Upper lobe of left lung (tissue), 6 donors: Measurements from ENCODE around the gene DCN. TPM values are rescaled to one million over a fixed set of nuclear protein-coding genes. Genes with fewer than 3 reads are reported as not detected.

ENCODE experiments used
- ATAC-seq, 2 donors: fragments of 200-7000 bp; cut with Tn5 transposase; one replicate each; pipeline ENCODE4 v1.9.1; 2022; ENCODE audit warnings: mild to moderate bottlenecking in 2 of 2, moderate library complexity in 2 of 2; ENCODE audit not compliant: low FRiP score in 2 of 2
- DNase-seq, 2 donors: peaks; one replicate each; pipeline ENCODE4 v3.0.0-alpha.2; 2019 to 2020
- H3K27ac ChIP-seq, 4 donors: fragments of 200-600 bp; sonication (generic); one replicate each; pipeline ENCODE4 v1.5.1; 2016 to 2019
- H3K27me3 ChIP-seq, 4 donors: fragments of 200-600 bp; sonication (generic); one replicate each; pipeline ENCODE4 v1.5.1; 2017 to 2019
- H3K36me3 ChIP-seq, 4 donors: fragments of 200-600 bp; sonication (generic); one replicate each; pipeline ENCODE4 v1.5.1; 2016 to 2019
- H3K4me1 ChIP-seq, 4 donors: fragments of 200-600 bp; sonication (generic); one replicate each; pipeline ENCODE4 v1.5.1; 2018 to 2019
- H3K4me3 ChIP-seq, 4 donors: fragments of 200-600 bp; sonication (generic); one replicate each; pipeline ENCODE4 v1.5.1; 2017 to 2019; ENCODE audit warnings: mild to moderate bottlenecking in 2 of 4, moderate library complexity in 1 of 4
- H3K9me3 ChIP-seq, 4 donors: fragments of 200-600 bp; sonication (generic); one replicate each; pipeline ENCODE4 v1.5.1; 2018 to 2019
- EP300 ChIP-seq, 4 donors: sonication (generic); formaldehyde crosslinking; IDR thresholded peaks; one replicate each; pipeline ENCODE4 v1.5.1; 2017; ENCODE audit warnings: antibody characterized with exemption in 4 of 4, control low read depth in 2 of 4
- POLR2A ChIP-seq, 4 donors: fragments of 450-650 bp; IDR thresholded peaks; one replicate each; pipeline ENCODE4 v1.5.1; 2016 to 2017; ENCODE audit warnings: antibody characterized with exemption in 4 of 4, mild to moderate bottlenecking in 2 of 4
- POLR2AphosphoS5 ChIP-seq, 2 donors: sonication (generic); formaldehyde crosslinking; IDR thresholded peaks; one replicate each; pipeline ENCODE4 v1.5.1; 2017; ENCODE audit warnings: antibody characterized with exemption in 2 of 2
- WGBS, 2 donors: methylation state at CpG; one replicate each; pipeline ENCODE4 v1.1.5; 2017 to 2018; 5-methylcytosine and 5-hydroxymethylcytosine counted together
- total RNA-seq, 6 donors: library from RNA; depleted of rRNA in 4 of 6; stranded (reverse); fragments of >200 nt in 4 of 6; gene quantifications; one replicate each; pipeline versions ENCODE4 v1.1.0 to v1.2.1, GENCODE V29; 2016 to 2021
- TF ChIP-seq, protein P1 (sequence below), 6 experiments: fragments of 450-650 bp in 4 of 6; fragments of 200-600 bp in 2 of 6; sonication (generic) in 2 of 6; IDR thresholded peaks; one replicate each; pipeline ENCODE4 v1.5.1; 2016 to 2019; ENCODE audit warnings: antibody characterized with exemption in 6 of 6
- donor health status: DM: no; HTN: no; CAD: no; lungs with moderate emphysema.
- donor health status: DM: no; HTN: yes; CAD: no; lungs with severe emphysema.

DCN gene
- total RNA-seq, 6 donors from 2014 or later, result 163 to 1,140 (median 478) TPM

DNA sequence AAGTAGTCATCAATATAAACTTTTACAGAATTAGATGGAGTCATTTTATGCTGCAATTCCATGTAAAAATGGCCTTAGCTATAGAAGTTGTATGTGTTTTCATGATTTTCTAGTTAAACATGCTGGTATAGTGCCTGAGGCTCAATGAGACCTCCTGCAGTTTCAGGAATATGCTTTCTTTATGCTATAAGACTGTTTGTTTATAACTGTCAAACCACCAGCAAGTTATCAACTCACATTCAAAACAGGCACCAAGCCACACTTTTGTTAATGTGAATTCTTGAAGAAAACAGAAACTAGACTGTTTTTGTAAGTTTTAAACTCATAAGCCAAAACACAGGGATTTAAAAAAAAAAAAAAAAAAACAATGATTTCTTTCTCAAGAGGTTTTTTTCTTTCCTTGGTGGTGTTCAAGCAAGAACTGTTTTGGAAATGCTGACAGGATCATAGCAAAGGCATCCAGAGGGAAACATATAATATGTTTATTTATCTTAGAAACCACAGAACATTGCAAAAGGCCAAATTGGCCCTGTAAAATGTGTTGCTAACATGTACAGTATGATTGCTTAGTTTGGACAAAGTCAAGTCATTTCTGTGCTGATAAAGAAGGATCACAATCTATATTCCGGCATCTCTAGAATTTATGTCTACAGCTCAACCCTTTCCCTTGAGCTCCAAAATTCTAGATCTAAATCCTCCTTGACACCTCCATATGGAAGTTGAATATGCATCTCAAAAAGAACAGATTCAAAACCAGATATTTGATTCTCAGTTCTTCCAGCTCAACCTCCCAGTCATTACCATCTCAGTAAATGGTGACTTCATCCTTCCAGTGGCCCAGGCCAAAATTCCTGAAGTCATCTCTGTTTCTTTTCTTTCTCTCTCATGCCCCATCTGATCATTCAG is 42.3 kb downstream of the DCN start:
- 81 to 89% methylated on average over 1 of the region's 1 CpG for WGBS, 2 donors
- ATAC-seq, result peak; percentile 63 to 87

DNA sequence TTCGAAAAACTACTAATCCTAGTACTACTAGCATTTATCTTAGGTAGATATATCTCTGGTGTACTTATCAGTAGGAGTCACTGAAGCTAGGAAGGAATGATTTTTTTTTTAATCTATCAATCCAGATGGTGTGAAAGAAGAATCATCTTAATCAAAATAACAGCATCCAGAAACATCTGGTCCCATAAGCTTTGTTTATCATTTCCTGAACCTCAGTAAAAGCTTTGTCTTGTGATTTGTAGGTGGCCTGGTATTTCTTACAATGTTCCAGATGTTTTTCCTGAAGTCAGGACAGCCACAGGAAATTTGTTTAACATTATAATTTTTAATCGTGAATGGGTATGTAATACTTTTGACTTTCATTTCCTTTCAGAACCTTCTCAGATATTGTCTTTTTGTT is 43.3 kb downstream of the DCN start:
- Histone ChIP-seq H3K27me3 (no peaks in the 10 kb centered on the region), H3K4me1 (no peaks in the 10 kb centered on the region), H3K36me3 (no peaks in the 10 kb centered on the region), H3K4me3 (no peak overlapping the region), H3K27ac (peak overlapping the region in 1 of 4 donors; percentile 0), H3K9me3 (no peaks in the 10 kb centered on the region)
- no peak for DNase-seq
- TF ChIP-seq POLR2A (IDR thresholded peaks at IDR 0.05) (no peak), POLR2AphosphoS5 (IDR thresholded peaks at IDR 0.05) (no peak), EP300 (IDR thresholded peaks at IDR 0.05) (no peak)
- TF ChIP-seq, protein P1, sequence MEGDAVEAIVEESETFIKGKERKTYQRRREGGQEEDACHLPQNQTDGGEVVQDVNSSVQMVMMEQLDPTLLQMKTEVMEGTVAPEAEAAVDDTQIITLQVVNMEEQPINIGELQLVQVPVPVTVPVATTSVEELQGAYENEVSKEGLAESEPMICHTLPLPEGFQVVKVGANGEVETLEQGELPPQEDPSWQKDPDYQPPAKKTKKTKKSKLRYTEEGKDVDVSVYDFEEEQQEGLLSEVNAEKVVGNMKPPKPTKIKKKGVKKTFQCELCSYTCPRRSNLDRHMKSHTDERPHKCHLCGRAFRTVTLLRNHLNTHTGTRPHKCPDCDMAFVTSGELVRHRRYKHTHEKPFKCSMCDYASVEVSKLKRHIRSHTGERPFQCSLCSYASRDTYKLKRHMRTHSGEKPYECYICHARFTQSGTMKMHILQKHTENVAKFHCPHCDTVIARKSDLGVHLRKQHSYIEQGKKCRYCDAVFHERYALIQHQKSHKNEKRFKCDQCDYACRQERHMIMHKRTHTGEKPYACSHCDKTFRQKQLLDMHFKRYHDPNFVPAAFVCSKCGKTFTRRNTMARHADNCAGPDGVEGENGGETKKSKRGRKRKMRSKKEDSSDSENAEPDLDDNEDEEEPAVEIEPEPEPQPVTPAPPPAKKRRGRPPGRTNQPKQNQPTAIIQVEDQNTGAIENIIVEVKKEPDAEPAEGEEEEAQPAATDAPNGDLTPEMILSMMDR (IDR thresholded peaks at IDR 0.05), result no peak
- 40 to 46% methylated on average over 2 of the region's 2 CpGs for WGBS, 2 donors
- no peak for ATAC-seq

More for the DNA sequence above, 42.3 kb downstream of the DCN start:
- H3K36me3 ChIP-seq, result no peaks in the 10 kb centered on the region
- peak overlapping the region in 1 of 4 donors; percentile 24 for H3K27ac ChIP-seq
- H3K27me3 ChIP-seq, result no peaks in the 10 kb centered on the region
- no peaks in the 10 kb centered on the region for H3K4me1 ChIP-seq
- TF ChIP-seq POLR2AphosphoS5 (IDR thresholded peaks at IDR 0.05) (peak in 1 of 2 donors; percentile 30), EP300 (IDR thresholded peaks at IDR 0.05) (no peak)
- H3K4me3 ChIP-seq, result no peak overlapping the region
- no peaks in the 10 kb centered on the region for H3K9me3 ChIP-seq
- no peak for DNase-seq

DNA sequence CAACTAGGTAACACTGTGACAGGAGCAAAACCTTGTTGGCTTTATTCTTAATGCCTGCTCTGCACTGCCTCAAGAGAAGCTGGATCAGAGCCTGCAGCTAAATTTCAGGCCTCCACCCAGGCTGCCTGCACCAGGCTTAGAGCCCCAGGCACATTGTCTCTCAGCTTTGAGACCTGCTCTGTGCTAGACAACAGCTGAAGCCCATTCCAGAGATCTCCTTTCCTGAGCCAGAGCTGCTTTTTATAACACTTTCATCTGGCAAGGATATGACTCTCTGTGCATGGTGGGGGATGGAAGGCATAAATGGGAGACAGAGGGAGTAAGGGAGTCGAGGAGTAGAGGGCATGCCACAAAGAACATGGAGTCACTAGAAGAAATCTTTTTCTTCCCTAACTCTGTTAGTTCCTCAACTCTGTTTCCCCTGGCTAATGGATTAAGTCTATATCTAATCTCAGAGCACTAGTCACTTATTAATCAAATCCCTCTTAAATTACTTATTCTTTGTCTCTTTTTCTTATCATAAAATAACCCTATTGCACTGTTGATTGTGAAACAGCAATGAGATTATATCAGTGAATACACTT is 44.2 kb downstream of the DCN start:
- DNase-seq (no peak), ATAC-seq (peak in 1 of 2 donors; percentile 5)
- H3K9me3 ChIP-seq, result no peaks in the 10 kb centered on the region
- H3K27me3 ChIP-seq, result no peaks in the 10 kb centered on the region
- peak overlapping the region in 1 of 4 donors; percentile 0 for H3K27ac ChIP-seq
- TF ChIP-seq EP300 (IDR thresholded peaks at IDR 0.05) (no peak), POLR2A (IDR thresholded peaks at IDR 0.05) (no peak), POLR2AphosphoS5 (IDR thresholded peaks at IDR 0.05) (no peak)
- TF ChIP-seq, protein P1 (IDR thresholded peaks at IDR 0.05), result no peak
- no peak overlapping the region for H3K4me3 ChIP-seq
- 38 to 50% methylated on average over 1 of the region's 1 CpG for WGBS, 2 donors
- H3K4me1 ChIP-seq, result no peaks in the 10 kb centered on the region
- no peaks in the 10 kb centered on the region for H3K36me3 ChIP-seq

DNA sequence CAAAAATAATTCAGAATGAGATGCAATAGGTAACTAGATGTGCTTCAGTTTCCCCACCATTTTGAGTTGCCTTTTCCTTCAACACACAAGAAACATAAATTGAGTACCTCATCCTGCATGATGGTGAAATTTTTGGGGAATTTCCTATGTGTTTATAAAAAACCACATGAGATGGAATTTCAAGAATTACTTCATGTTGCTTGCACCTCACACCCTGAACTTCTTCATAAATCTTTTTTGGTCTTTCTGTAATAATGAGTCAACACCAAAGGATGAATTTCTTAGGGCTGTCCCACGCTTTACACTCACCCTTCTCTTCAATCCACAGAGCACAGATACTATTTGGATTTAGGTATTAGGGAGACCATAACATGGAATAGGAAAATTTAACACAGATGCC is 48.7 kb downstream of the DCN start:
- no peak overlapping the region for H3K27ac ChIP-seq
- ATAC-seq (peak in 1 of 2 donors; percentile 49), DNase-seq (no peak)
- no peak overlapping the region for H3K4me3 ChIP-seq
- TF ChIP-seq EP300 (IDR thresholded peaks at IDR 0.05) (no peak), POLR2A (IDR thresholded peaks at IDR 0.05) (no peak), POLR2AphosphoS5 (IDR thresholded peaks at IDR 0.05) (no peak)
- TF ChIP-seq, protein P1 (IDR thresholded peaks at IDR 0.05), result no peak
- H3K36me3 ChIP-seq, result no peaks in the 10 kb centered on the region
- WGBS, 2 donors, result 77 to 85% methylated on average over 1 of the region's 1 CpG
- H3K27me3 ChIP-seq, result no peaks in the 10 kb centered on the region
- H3K4me1 ChIP-seq, result no peaks in the 10 kb centered on the region
- no peaks in the 10 kb centered on the region for H3K9me3 ChIP-seq

DNA sequence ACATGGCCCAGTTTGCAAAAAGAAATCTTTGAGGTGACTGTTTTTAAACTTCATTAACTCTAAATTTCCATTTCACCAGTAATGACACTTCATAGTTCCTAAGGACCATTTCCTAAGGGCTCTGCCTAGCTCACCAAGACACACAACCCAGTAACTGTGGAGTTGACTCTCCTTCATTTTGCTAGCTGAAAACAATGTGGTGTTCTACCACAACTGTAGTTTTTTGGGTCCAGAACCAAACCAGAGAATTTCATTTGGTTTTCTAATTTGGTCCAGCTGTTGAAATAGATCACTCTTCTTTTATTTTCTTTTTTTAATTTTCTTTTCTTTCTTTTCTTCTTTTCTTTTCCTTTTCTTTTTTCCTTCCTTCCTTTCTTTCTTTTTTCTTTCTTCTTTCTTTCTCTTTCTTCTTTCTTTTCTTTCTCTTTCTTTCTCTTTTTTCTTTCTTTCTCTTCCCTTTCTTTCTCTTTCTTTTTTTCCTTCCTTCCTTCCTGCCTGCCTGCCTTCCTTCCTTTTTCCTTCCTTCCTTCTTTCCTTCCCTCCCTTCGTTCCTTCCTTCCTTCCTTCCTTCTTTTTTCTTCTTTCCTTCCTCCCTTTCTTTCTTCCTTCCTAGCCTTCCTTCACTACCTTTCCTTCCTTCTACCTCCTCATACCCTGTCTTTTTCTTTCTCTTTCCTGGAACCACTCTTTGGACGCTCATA is 52.8 kb downstream of the DCN start:
- Histone ChIP-seq H3K36me3 (no peaks in the 10 kb centered on the region), H3K4me1 (no peaks in the 10 kb centered on the region), H3K9me3 (no peaks in the 10 kb centered on the region), H3K27ac (no peak overlapping the region), H3K27me3 (no peaks in the 10 kb centered on the region), H3K4me3 (no peak overlapping the region)
- TF ChIP-seq EP300 (IDR thresholded peaks at IDR 0.05) (no peak), POLR2A (IDR thresholded peaks at IDR 0.05) (no peak), POLR2AphosphoS5 (IDR thresholded peaks at IDR 0.05) (no peak)
- TF ChIP-seq, protein P1 (IDR thresholded peaks at IDR 0.05), result no peak
- no peak for DNase-seq
- no peak for ATAC-seq
- WGBS, 2 donors, result 83 to 89% methylated on average over 2 of the region's 2 CpGs
